ENCODE measurements around the gene RUFY3. TPM values are rescaled to one million over a fixed set of nuclear protein-coding genes. Genes with fewer than 3 reads are reported as not detected.

RUFY3 gene
- total RNA-seq, 1 donor from 2014 or later, result 35.6 TPM

DNA sequence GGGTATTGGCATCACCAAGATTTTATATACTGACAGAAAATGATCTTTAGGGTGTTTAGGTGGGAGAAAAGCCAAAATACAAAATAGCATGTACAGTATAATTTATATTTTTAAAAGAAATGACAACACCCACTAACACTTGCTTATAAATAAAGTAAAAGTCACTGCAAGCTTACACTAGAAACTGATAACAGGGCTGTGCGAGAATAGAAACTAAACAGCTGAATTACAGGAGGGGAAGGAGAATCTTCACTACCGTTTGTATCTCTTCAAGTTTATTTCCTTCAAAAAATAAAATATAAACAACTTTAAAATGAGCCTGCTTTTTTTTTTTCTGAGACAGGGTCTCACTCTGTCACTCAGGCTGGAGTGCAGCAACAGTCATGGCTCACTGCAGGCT is 95.1 kb downstream of the RUFY3 start:
- TF ChIP-seq, protein P1, sequence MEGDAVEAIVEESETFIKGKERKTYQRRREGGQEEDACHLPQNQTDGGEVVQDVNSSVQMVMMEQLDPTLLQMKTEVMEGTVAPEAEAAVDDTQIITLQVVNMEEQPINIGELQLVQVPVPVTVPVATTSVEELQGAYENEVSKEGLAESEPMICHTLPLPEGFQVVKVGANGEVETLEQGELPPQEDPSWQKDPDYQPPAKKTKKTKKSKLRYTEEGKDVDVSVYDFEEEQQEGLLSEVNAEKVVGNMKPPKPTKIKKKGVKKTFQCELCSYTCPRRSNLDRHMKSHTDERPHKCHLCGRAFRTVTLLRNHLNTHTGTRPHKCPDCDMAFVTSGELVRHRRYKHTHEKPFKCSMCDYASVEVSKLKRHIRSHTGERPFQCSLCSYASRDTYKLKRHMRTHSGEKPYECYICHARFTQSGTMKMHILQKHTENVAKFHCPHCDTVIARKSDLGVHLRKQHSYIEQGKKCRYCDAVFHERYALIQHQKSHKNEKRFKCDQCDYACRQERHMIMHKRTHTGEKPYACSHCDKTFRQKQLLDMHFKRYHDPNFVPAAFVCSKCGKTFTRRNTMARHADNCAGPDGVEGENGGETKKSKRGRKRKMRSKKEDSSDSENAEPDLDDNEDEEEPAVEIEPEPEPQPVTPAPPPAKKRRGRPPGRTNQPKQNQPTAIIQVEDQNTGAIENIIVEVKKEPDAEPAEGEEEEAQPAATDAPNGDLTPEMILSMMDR (IDR thresholded peaks at IDR 0.05; ENCODE audit: insufficient read depth, low read length, poor library complexity, severe bottlenecking), result no peak
- Histone ChIP-seq H3K27me3 (ENCODE audit: control insufficient read depth, insufficient read depth, low read length) (no peaks in the 10 kb centered on the region), H3K4me3 (ENCODE audit: low read depth, low read length) (no peak overlapping the region), H3K36me3 (ENCODE audit: control insufficient read depth, insufficient read depth, low read length) (no peaks in the 10 kb centered on the region)
- DNase-seq (ENCODE audit: low read depth), result no peak

DNA sequence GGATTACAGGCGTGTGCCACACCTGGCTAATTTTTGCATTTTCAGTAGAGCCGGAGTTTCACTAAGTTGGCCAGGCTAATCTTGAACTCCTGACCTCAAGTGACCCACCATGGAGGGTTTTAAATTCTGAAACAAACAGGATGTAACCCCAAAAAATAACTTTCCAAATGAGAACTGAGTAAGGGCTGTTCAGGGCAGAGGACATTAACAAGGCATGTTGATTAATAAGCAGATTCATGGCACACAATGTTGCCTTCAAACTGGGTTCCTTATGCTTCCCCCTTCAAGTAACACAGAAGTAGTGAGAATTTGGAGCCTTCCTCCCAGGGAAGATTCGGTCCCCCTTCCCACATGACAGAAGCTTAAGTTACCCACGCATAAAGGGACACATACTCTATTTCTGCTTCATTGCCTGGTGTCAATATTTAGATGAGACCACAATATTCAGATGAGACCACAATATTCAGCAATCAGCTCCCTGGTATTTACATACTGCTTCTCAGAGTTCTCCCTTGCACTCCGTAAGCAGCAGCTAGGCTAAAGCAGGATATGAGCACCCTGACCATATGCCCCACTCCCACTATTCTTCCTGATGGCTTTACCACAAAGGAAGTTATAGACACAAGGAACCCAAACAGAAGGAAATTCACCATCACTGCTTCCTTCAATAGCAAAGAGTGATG is 96.5 kb downstream of the RUFY3 start:
- Histone ChIP-seq H3K4me3 (ENCODE audit: low read depth, low read length) (no peak overlapping the region), H3K36me3 (ENCODE audit: control insufficient read depth, insufficient read depth, low read length) (no peaks in the 10 kb centered on the region), H3K27me3 (ENCODE audit: control insufficient read depth, insufficient read depth, low read length) (no peaks in the 10 kb centered on the region)
- TF ChIP-seq, protein P1 (IDR thresholded peaks at IDR 0.05; ENCODE audit: insufficient read depth, low read length, poor library complexity, severe bottlenecking), result no peak
- no peak for DNase-seq (ENCODE audit: low read depth)

DNA sequence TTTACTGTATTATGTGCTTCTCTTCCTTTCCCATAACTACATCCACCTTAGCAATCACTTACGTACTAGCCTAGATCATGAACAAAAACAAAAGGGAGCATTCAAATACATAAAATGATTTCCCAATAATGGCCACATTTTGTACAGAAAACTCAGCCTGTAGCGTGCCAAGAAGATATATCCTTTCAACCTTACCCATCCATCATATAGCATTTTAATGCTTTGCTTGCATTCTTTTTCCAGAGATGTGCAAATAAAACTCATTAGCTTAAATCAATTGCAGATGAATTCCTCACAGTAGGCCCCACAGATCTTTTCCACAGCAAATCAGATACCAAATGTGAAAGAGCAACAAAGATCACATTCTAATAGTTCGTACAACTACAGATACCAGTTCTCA is 97.2 kb downstream of the RUFY3 start:
- no peaks in the 10 kb centered on the region for H3K36me3 ChIP-seq (ENCODE audit: control insufficient read depth, insufficient read depth, low read length)
- no peak for DNase-seq (ENCODE audit: low read depth)
- no peaks in the 10 kb centered on the region for H3K27me3 ChIP-seq (ENCODE audit: control insufficient read depth, insufficient read depth, low read length)
- TF ChIP-seq, protein P1 (IDR thresholded peaks at IDR 0.05; ENCODE audit: insufficient read depth, low read length, poor library complexity, severe bottlenecking), result no peak
- H3K4me3 ChIP-seq (ENCODE audit: low read depth, low read length), result no peak overlapping the region

DNA sequence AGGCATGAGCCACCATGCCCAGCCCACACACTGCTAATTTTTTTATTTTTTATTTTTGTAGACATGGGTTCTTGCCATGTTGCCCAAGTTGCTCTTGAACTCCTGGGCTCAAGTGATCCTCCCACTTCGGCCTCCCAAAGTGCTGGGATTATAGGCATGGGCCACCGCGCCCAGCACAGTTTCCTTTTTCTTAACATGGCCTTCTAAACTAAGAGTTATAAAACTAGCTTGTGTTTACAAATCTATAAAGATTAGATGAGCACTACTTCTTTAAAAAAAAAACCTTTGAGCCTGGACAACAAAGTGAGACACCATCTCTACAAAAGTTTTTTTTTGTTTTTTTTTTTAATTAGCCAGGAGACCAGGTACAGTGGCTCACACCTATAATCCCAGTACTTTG is 107.3 kb downstream of the RUFY3 start:
- no peak for DNase-seq (ENCODE audit: low read depth)
- TF ChIP-seq, protein P1 (IDR thresholded peaks at IDR 0.05; ENCODE audit: insufficient read depth, low read length, poor library complexity, severe bottlenecking), result no peak
- H3K36me3 ChIP-seq (ENCODE audit: control insufficient read depth, insufficient read depth, low read length), result no peaks in the 10 kb centered on the region

DNA sequence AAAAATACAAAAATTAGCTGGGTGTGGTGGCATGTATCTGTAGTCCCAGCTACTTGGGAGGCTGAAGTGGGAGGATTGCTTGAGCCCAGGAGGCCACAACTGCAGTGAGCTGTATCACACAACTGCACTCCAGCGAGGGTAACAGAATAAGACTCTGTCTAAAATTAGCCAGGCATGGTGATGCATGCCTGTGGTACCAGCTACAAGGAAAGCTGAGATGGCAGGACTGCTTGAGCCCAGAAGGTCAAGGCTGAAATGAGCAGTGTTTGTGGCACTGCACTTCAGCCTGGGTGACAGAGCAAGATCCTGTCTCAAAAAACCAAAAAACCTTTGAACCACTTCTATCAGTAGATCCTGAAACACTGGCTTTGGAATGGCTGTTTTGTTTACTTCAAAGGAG is 107.7 kb downstream of the RUFY3 start:
- Histone ChIP-seq H3K36me3 (ENCODE audit: control insufficient read depth, insufficient read depth, low read length) (no peaks in the 10 kb centered on the region), H3K27me3 (ENCODE audit: control insufficient read depth, insufficient read depth, low read length) (no peaks in the 10 kb centered on the region), H3K4me3 (ENCODE audit: low read depth, low read length) (no peak overlapping the region)
- TF ChIP-seq, protein P1 (IDR thresholded peaks at IDR 0.05; ENCODE audit: insufficient read depth, low read length, poor library complexity, severe bottlenecking), result no peak
- no peak for DNase-seq (ENCODE audit: low read depth)

More for the DNA sequence above, 107.3 kb downstream of the RUFY3 start:
- Histone ChIP-seq H3K27me3 (ENCODE audit: control insufficient read depth, insufficient read depth, low read length) (no peaks in the 10 kb centered on the region), H3K4me3 (ENCODE audit: low read depth, low read length) (no peak overlapping the region)

DNA sequence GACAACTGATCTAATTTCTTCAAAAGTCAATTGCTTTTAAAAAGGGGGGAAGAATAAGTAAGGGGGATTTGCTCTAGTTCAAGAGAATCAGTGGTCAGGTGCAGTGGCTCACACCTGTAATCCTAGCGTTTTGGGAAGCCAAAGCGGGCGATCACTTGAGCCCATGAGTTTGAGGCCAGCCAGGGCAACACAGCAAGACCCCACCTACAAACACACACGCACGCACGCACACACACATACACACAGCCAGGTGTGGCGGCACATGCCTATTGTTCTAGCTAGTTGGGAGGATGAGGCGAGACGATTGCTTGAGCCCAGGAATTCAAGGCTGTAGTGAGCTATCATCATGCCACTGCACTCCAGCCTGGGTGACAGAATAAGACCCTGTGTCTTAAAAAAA is 108.3 kb downstream of the RUFY3 start:
- no peak for DNase-seq (ENCODE audit: low read depth)
- H3K36me3 ChIP-seq (ENCODE audit: control insufficient read depth, insufficient read depth, low read length), result no peaks in the 10 kb centered on the region
- no peaks in the 10 kb centered on the region for H3K27me3 ChIP-seq (ENCODE audit: control insufficient read depth, insufficient read depth, low read length)
- H3K4me3 ChIP-seq (ENCODE audit: low read depth, low read length), result no peak overlapping the region
- TF ChIP-seq, protein P1 (IDR thresholded peaks at IDR 0.05; ENCODE audit: insufficient read depth, low read length, poor library complexity, severe bottlenecking), result no peak

Measured in kidney epithelial cell (primary cell).